ENCODE measurements around the gene BMAL1. TPM values are rescaled to one million over a fixed set of nuclear protein-coding genes. Genes with fewer than 3 reads are reported as not detected.

The BMAL1 gene
- total and polyA plus RNA-seq, 9 donors, result 17.7 to 53.4 (median 24.8) TPM

DNA sequence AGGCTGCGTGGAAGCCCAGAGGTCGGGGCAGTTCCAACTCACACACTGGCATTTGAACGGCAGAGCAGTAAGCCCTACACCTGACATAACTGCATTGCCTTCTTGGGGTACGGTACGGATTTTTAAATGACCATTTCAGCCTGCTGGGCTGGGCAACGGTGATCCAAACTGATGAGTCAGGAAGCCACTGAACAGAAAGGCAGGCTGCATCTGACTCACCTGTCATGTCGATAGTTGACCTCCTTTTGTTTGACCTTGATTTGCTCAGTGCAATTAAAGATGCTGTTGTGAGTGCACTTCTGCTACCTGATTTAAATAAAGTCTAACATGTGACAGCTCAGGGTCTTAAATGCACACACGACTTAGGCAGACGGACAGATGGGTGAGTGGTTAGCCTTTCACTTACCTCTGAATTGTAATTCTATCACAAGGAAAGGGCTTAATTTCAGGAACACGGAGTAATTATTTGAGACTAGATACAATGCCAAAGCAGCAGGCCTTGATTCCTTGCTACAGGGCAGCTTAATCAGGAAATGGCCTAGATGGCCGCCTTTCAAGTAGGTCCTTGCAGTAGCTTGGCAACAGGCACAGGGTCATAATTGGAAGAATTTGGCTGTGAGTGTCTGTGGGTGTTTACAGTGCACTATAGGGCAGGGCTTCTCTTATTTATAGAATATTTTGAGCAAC lies 52.2 kb downstream of the BMAL1 start:
- Histone ChIP-seq H3K36me3 (no peaks in the 10 kb centered on the region), H3K4me1 (ENCODE audit: insufficient read depth) (peaks cover 10% of the 10 kb centered on the region), H3K27me3 (no peaks in the 10 kb centered on the region), H3K9me3 (no peaks in the 10 kb centered on the region), H3K27ac (no peak overlapping the region), H3K4me3 (no peak overlapping the region)
- WGBS, 3 donors, result 62 to 71% (median 65%) methylated on average over 11 of the region's 11 CpGs
- DNase-seq, result no peak
- TF ChIP-seq POLR2A (IDR thresholded peaks at IDR 0.05) (no peak), EP300 (IDR thresholded peaks at IDR 0.05) (no peak)
- TF ChIP-seq, protein P1, sequence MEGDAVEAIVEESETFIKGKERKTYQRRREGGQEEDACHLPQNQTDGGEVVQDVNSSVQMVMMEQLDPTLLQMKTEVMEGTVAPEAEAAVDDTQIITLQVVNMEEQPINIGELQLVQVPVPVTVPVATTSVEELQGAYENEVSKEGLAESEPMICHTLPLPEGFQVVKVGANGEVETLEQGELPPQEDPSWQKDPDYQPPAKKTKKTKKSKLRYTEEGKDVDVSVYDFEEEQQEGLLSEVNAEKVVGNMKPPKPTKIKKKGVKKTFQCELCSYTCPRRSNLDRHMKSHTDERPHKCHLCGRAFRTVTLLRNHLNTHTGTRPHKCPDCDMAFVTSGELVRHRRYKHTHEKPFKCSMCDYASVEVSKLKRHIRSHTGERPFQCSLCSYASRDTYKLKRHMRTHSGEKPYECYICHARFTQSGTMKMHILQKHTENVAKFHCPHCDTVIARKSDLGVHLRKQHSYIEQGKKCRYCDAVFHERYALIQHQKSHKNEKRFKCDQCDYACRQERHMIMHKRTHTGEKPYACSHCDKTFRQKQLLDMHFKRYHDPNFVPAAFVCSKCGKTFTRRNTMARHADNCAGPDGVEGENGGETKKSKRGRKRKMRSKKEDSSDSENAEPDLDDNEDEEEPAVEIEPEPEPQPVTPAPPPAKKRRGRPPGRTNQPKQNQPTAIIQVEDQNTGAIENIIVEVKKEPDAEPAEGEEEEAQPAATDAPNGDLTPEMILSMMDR (IDR thresholded peaks at IDR 0.05), result no peak
- intact Hi-C loops (cut with DNase I), result loop anchor here in 1 of 4 donors (10.0 kb wide), 1 partner anchor 45 kb away; no protein-coding TSS in a partner anchor

DNA sequence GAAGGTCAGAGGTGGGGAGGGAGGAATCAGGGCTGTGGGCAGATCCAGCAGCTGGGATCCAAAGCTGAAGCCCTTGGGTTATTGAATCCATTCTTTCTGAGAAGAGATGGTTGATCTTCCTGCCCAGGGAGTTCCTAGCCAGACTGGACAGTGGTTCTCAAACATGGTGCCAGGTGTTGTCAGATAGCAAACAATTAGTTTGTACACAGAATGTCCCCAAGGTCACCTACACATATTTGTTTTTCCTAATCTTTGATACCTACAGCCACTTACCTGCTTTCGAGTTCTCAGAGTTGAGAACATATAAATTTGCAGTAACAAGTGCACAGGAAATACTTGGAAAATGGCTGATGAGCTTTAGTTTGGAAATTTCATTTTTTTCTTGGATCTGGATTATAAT lies 54.5 kb downstream of the BMAL1 start:
- Histone ChIP-seq H3K36me3 (no peaks in the 10 kb centered on the region), H3K4me3 (no peak overlapping the region), H3K4me1 (ENCODE audit: insufficient read depth) (peaks cover 13% of the 10 kb centered on the region), H3K27ac (no peak overlapping the region), H3K9me3 (no peaks in the 10 kb centered on the region), H3K27me3 (no peaks in the 10 kb centered on the region)
- intact Hi-C loops (cut with DNase I), result loop anchor here in 1 of 4 donors (10.0 kb wide), 1 partner anchor 47 kb away; no protein-coding TSS in a partner anchor
- 96 to 100% (median 98%) methylated on average over 1 of the region's 1 CpG for WGBS, 3 donors
- TF ChIP-seq POLR2A (IDR thresholded peaks at IDR 0.05) (no peak), EP300 (IDR thresholded peaks at IDR 0.05) (no peak)
- TF ChIP-seq, protein P1 (IDR thresholded peaks at IDR 0.05), result no peak
- DNase-seq, result no peak

DNA sequence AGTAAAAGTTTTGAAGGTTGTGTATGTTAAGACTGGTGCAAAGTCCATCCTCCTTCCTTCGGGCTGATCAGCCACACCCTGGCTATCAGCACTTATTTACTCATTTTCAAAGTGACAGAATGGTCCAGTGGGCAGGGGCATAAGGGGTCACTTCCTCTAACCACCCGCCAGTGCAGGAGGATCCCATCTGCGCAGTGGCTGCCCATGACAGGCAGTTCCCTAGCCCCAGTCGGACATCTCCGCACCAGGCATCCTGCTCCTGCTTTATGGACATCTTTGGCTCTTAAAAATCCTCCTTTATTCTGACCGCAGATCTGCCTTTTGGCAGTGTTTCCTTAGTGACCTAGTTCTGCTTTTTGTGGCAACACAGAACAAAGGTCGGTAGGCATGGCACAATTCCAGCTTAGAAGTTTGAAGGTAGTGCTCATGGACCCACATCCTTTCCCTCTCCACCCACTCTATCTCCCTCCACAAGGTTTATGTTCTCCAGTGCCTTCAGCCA lies 55.9 kb downstream of the BMAL1 start:
- intact Hi-C loops (cut with DNase I), result loop anchor here in 1 of 4 donors (10.0 kb wide), 1 partner anchor 49 kb away; no protein-coding TSS in a partner anchor
- no peaks in the 10 kb centered on the region for H3K9me3 ChIP-seq
- WGBS, 3 donors, result 83 to 86% (median 85%) methylated on average over 7 of the region's 7 CpGs
- H3K4me3 ChIP-seq, result no peak overlapping the region
- H3K27me3 ChIP-seq, result no peaks in the 10 kb centered on the region
- no peaks in the 10 kb centered on the region for H3K36me3 ChIP-seq
- DNase-seq, result no peak
- H3K4me1 ChIP-seq (ENCODE audit: insufficient read depth), result peaks cover 15% of the 10 kb centered on the region
- no peak overlapping the region for H3K27ac ChIP-seq
- TF ChIP-seq EP300 (IDR thresholded peaks at IDR 0.05), result no peak
- TF ChIP-seq, protein P1 (IDR thresholded peaks at IDR 0.05), result no peak
- TF ChIP-seq POLR2A (IDR thresholded peaks at IDR 0.05), result no peak

DNA sequence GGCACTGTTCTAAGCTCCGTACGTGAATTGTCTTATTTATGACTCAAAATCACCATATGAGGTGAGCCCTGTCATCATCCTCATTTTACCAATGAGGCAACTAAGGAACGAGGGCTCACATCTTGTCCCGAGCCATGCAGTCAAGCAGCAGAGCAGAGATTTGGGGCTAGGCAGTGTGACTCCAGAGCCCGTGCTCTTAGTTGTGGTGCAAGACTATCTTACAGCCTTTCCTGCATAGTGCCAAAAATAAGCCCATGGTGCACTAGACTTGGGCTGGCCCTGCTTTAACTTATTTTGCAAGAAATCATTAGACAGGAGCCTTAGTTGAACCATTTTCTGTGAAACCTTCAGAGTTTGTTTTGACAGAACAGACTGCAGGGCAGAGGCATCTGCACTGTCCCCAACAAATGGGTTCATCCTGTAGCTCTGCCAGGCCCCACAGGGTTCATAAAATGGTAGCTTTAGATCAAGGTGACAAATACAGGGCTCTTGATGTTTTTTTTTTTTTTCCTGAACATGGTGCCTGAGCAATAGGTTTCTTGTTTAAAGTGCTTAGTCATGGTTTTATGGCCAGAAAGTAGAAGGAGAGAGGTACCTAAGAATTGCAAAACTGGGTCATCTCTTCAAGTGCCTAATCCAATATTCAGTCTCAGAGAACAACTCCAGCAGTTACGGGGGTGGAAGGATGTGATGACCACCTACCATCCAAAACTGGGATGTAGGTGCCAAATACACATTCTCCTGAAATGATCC lies 56.6 kb downstream of the BMAL1 start:
- H3K4me1 ChIP-seq (ENCODE audit: insufficient read depth), result peaks cover 22% of the 10 kb centered on the region

More for the DNA sequence above, 56.6 kb downstream of the BMAL1 start:
- 79 to 91% (median 86%) methylated on average over 6 of the region's 6 CpGs for WGBS, 3 donors
- no peak overlapping the region for H3K4me3 ChIP-seq
- H3K27me3 ChIP-seq, result no peaks in the 10 kb centered on the region
- no peak for DNase-seq
- no peaks in the 10 kb centered on the region for H3K9me3 ChIP-seq
- H3K27ac ChIP-seq, result no peak overlapping the region
- H3K36me3 ChIP-seq, result no peaks in the 10 kb centered on the region
- no peak for TF ChIP-seq EP300 (IDR thresholded peaks at IDR 0.05)
- TF ChIP-seq, protein P1 (IDR thresholded peaks at IDR 0.05), result no peak
- no peak for TF ChIP-seq POLR2A (IDR thresholded peaks at IDR 0.05)
- intact Hi-C loops (cut with DNase I), result loop anchor here in 1 of 4 donors (10.0 kb wide), 1 partner anchor 49 kb away; no protein-coding TSS in a partner anchor
